Lower lobe of right lung (tissue), 2 donors: ENCODE results near the gene PLEKHM3. TPM values are rescaled to one million over a fixed set of nuclear protein-coding genes. Genes with fewer than 3 reads are reported as not detected.

ENCODE experiments used
- ATAC-seq, 2 donors: fragments of 200-7000 bp; cut with Tn5 transposase; one replicate each; pipeline ENCODE4 v1.9.1; 2020 to 2022; ENCODE audit warnings: mild to moderate bottlenecking in 2 of 2, moderate library complexity in 2 of 2
- DNase-seq: peaks from one replicate; pipeline ENCODE4 v3.0.0-alpha.2; 2020
- H3K27ac ChIP-seq: fragments of 200-600 bp; one replicate; pipeline ENCODE4 v1.8.0; 2022
- H3K27me3 ChIP-seq: fragments of 200-600 bp; one replicate; pipeline ENCODE4 v1.8.0; 2022; ENCODE audit warnings: low read depth
- H3K36me3 ChIP-seq: fragments of 200-600 bp; one replicate; pipeline ENCODE4 v1.8.0; 2022; ENCODE audit warnings: mild to moderate bottlenecking
- H3K4me1 ChIP-seq: fragments of 200-600 bp; one replicate; pipeline ENCODE4 v1.8.0; 2022
- H3K4me3 ChIP-seq: fragments of 200-600 bp; one replicate; pipeline ENCODE4 v1.8.0; 2022; ENCODE audit warnings: mild to moderate bottlenecking
- H3K9me3 ChIP-seq: fragments of 200-600 bp; one replicate; pipeline ENCODE4 v1.8.0; 2022
- intact Hi-C: fragments of 100-400 bp; cut with DNase I; formaldehyde crosslinking; loops from one replicate; pipeline ENCODE4 v1.11.0; 2022
- total RNA-seq: library from RNA; stranded (reverse); fragmentation: NEBNext Ultra II Directional; extraction: Animal tissue kit (Norgen Biotek cat#: 25700); gene quantifications from one replicate; pipeline ENCODE4 v1.2.1, GENCODE V29; 2021
- TF ChIP-seq, protein P1 (sequence below): fragments of 200-600 bp; IDR thresholded peaks from one replicate; pipeline ENCODE4 v1.8.0; 2022; ENCODE audit warnings: antibody characterized with exemption, mild to moderate bottlenecking
- donor health status: DM: no; HTN: yes; CAD: no; lungs with severe emphysema.

Gene PLEKHM3
- total RNA-seq, 1 donor from 2014 or later = 25.8 TPM

DNA sequence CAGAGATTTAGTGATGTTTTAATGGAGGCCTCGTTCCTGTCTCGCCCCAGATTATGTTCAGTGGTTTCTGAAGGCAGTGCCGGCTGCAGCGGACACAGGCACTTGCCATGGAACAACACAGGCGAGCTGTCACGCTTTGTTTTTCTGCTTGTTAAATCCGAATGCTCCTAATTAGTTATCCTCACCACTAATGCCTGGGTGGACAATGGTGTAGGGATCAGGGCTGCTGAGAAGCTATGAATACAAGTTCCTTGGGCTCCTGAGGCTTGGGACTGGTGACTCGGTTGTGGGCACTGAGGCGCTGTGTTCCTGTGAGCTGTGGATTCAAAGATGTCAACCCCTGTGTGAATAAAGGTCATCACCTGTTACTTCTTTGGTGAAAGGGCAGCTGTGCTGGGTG lies 123.5 kb downstream of the PLEKHM3 start:
- intact Hi-C loops = no loop called here
- Histone ChIP-seq H3K4me1 (no peaks in the 10 kb centered on the region), H3K36me3 (peaks cover 7% of the 10 kb centered on the region), H3K27me3 (no peaks in the 10 kb centered on the region), H3K9me3 (no peaks in the 10 kb centered on the region), H3K27ac (no peak overlapping the region), H3K4me3 (no peak overlapping the region)
- ATAC-seq (no peak), DNase-seq (no peak)
- TF ChIP-seq, protein P1, sequence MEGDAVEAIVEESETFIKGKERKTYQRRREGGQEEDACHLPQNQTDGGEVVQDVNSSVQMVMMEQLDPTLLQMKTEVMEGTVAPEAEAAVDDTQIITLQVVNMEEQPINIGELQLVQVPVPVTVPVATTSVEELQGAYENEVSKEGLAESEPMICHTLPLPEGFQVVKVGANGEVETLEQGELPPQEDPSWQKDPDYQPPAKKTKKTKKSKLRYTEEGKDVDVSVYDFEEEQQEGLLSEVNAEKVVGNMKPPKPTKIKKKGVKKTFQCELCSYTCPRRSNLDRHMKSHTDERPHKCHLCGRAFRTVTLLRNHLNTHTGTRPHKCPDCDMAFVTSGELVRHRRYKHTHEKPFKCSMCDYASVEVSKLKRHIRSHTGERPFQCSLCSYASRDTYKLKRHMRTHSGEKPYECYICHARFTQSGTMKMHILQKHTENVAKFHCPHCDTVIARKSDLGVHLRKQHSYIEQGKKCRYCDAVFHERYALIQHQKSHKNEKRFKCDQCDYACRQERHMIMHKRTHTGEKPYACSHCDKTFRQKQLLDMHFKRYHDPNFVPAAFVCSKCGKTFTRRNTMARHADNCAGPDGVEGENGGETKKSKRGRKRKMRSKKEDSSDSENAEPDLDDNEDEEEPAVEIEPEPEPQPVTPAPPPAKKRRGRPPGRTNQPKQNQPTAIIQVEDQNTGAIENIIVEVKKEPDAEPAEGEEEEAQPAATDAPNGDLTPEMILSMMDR = no peak

DNA sequence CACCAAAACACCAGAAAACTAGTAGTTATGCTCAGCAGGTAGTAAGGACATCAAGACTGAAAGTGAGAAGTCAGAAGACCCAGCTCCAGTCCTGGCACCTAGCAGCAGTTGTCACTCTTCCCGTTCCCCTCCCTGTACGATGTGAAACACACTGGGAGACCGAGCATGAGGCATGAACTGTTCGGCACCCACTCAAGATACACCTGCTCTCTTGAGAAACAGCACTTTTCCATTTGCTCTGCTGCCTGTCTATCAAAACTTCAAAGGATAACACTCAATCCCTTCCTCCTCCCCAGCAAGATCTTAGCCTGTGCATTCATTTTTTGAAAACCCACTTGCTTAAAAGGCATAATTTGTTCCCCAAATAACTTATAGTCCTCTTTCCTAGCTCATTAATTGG lies 123.9 kb downstream of the PLEKHM3 start:
- Histone ChIP-seq H3K4me1 (no peaks in the 10 kb centered on the region), H3K36me3 (peaks cover 7% of the 10 kb centered on the region), H3K4me3 (no peak overlapping the region), H3K27ac (no peak overlapping the region), H3K9me3 (no peaks in the 10 kb centered on the region), H3K27me3 (no peaks in the 10 kb centered on the region)
- intact Hi-C loops = no loop called here
- ATAC-seq = peak; percentile 40 to 70
- TF ChIP-seq, protein P1 = no peak
- no peak for DNase-seq

DNA sequence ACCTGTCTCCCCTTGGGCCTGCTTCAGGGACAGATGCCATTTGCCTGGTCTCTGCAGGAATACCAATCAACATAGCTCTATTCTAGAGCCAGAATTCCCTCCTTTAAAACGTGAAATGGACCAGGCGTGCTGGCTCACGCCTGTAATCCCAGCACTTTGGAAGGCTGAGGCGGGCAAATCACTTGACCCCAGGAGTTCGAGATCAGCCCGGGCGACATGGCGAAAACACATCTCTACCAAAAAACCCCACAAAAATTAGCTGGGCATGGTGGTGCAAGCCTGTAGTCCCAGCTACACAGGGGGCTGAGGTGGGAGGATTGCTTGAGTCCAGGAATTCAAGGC lies 127.0 kb downstream of the PLEKHM3 start:
- H3K27me3 ChIP-seq = no peaks in the 10 kb centered on the region
- H3K27ac ChIP-seq = no peak overlapping the region
- TF ChIP-seq, protein P1 = no peak
- intact Hi-C loops = no loop called here
- no peaks in the 10 kb centered on the region for H3K4me1 ChIP-seq
- no peak for ATAC-seq
- DNase-seq = no peak
- H3K4me3 ChIP-seq = no peak overlapping the region
- no peaks in the 10 kb centered on the region for H3K9me3 ChIP-seq
- peaks cover 7% of the 10 kb centered on the region for H3K36me3 ChIP-seq

DNA sequence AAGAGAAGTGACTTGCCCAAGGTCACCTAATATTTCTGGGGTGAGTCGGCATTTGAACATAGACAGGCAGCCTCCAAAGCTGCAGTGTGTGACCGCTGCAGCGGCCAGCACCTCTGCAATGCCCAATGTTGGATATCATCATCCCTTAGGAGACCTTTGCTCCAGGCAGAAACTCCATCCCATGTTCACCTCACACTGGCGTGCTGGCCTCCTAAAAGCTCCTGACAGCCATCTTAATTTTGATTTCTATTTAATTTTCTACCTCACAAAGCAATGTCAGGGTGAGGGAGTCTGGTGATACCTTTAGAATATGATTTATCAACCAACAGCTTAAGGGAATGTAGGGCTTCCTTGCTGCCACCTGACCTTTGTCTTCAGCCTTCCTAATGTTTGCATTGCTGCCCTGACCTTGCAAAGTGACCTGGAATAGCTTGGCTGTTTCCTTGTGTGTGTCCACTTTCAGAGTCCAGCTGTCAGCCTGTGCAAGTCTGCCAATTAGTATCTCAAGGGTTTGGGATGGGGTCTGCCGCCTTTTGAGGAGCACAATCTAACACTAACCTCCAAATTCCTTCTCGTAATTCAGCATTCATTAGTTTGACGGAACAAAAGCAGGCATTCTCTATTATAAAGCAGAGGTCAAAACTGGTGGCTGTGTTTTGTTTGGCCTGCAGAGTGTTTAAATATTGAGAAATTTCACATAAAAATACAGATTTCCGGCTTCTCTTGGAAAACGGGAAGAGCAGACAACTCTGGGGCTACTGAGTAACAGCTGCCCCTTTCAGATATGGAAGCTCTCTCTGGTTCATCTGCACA lies 127.6 kb downstream of the PLEKHM3 start:
- TF ChIP-seq, protein P1 = no peak
- no peak for ATAC-seq
- Histone ChIP-seq H3K9me3 (no peaks in the 10 kb centered on the region), H3K4me1 (no peaks in the 10 kb centered on the region), H3K27ac (no peak overlapping the region), H3K27me3 (no peaks in the 10 kb centered on the region), H3K36me3 (peaks cover 7% of the 10 kb centered on the region), H3K4me3 (no peak overlapping the region)
- no peak for DNase-seq
- intact Hi-C loops = no loop called here

DNA sequence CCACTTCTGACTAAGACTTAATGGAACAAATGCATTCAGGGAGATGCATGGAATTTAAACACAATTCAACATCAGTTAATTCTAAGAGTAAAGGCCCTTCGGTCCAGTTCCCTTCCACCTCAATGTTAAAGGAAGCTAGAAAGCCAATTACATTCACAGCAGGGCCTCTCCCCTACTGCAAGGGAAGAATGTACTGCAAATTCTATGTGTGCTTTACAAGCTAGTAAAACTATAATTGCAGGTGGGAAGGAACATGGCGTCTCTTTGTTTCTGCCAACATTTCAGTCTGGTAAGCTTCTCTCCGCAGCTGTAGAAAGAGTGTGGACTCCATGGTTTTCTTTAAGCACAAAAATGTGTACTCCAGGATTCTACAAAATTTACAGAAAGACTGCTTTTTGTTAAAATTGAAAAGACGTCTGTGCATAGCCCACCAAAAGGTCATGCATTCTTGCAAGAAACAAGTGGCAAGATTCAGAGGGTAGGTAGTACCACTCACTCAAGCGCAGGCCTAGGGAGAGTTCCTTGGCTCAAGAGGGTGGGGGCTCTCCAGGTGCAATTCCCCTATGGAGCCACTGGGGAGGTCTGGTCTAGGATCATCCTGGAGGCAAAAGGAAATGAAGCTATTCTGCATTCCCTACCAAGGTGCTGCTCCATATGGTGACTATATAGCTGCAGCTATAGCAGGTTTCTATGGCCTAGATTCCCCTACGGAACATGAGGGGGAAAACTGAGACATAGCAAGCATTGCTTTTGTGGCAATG lies 128.6 kb downstream of the PLEKHM3 start:
- intact Hi-C loops = no loop called here
- no peak overlapping the region for H3K27ac ChIP-seq
- ATAC-seq = no peak

More for the DNA sequence above, 128.6 kb downstream of the PLEKHM3 start:
- no peaks in the 10 kb centered on the region for H3K27me3 ChIP-seq
- no peaks in the 10 kb centered on the region for H3K9me3 ChIP-seq
- H3K4me1 ChIP-seq = no peaks in the 10 kb centered on the region
- peaks cover 4% of the 10 kb centered on the region for H3K36me3 ChIP-seq
- no peak overlapping the region for H3K4me3 ChIP-seq
- no peak for DNase-seq
- TF ChIP-seq, protein P1 = no peak
